ENCODE data around the gene ACSM3.
A peak's percentile ranks its signal among the peaks of the same experiment; 100 is the strongest.
"Not testable (repeated sequence)": the region's sequence is repeated elsewhere in the genome, so short reads cannot be mapped to it uniquely, and the experiment has no call there.

ACSM3 gene

DNA sequence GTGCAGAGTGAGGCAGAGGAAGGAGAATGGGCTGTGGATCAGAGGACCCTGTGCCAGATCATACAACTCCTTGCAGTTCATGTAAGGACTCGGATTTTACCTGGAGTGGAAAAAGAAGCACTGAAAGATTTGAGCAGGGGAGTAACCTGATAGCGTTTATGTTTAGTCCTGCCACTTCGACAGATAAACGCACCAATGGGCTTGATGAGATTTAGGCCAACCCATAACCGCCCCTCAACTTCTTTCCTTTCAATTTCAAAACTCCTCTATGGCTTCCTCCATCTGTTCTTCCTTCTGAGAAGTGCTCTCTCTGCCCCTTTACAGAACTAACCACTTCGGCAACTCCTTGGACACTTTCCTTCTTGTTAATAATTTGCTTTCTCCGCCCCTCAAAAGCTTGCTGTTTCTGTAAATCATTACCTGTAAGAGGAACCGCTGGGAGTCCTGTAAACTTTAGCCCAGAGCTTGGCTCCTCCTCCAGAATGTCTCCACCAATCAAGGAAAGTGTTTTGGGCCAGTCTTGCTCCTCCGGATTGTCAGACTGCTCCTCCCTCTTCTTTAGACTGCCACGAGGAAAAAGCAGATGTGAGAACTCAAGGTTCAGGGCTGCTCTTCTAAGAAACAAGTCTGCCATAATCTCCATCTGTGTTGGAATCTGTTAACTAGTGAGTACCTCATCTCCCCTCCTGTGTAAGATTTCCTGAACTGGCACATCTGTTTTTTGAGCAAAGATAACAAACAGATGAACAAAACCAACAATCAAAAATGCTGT is at the start of gene ACSM3:
ACSM3 (plus strand) TSS at position 554 of the 772 bp plus-strand sequence. CDS start 6,021 bp downstream, outside the sequence.
- DNase-seq (ENCODE audit: low spot score), result no peak
- H3K27me3 ChIP-seq (ENCODE audit: insufficient read depth, poor library complexity, severe bottlenecking), result no peaks in the 10 kb centered on the region
- no peaks in the 10 kb centered on the region for H3K36me3 ChIP-seq (ENCODE audit: low read depth)
- H3K27ac ChIP-seq (ENCODE audit: poor library complexity, severe bottlenecking), result no peak within 1 kb of the TSS
- H3K4me3 ChIP-seq (ENCODE audit: severe bottlenecking), result peak within 1 kb of the TSS; percentile 22
- no peaks in the 10 kb centered on the region for H3K9me3 ChIP-seq (ENCODE audit: severe bottlenecking)
- no peaks in the 10 kb centered on the region for H3K4me1 ChIP-seq (ENCODE audit: insufficient read depth, poor library complexity, severe bottlenecking)
- peak; percentile 98 for ATAC-seq (ENCODE audit: low read depth)
- no peak for TF ChIP-seq CTCF (IDR thresholded peaks at IDR 0.05; ENCODE audit: poor library complexity, severe bottlenecking)

DNA sequence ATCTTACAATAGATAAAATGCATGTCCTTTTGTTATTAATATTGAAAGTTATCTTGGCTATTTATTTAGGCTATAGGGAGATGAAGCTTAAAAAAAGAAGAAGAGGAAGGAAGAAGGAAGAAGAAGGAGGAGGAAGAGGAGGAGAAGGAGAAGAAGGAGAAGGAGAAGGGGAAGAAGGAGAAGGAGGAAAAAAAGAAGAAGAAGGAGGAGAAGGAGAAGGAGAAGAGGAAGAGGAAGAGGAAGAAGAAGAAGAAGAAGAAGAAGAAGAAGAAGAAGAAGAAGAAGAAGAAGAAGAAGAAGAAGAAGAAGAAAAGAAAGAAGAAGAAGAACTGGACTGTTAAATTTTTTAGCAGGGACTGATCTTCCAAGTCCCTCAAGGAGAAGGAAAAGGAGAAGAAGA is 46.1 kb upstream of the ACSM3 start:
- not testable (repeated sequence) for H3K4me1 ChIP-seq (ENCODE audit: insufficient read depth, poor library complexity, severe bottlenecking); H3K36me3 ChIP-seq (ENCODE audit: low read depth); H3K4me3 ChIP-seq (ENCODE audit: severe bottlenecking); H3K27me3 ChIP-seq (ENCODE audit: insufficient read depth, poor library complexity, severe bottlenecking); H3K9me3 ChIP-seq (ENCODE audit: severe bottlenecking); DNase-seq (ENCODE audit: low spot score); H3K27ac ChIP-seq (ENCODE audit: poor library complexity, severe bottlenecking); ATAC-seq (ENCODE audit: low read depth)

DNA sequence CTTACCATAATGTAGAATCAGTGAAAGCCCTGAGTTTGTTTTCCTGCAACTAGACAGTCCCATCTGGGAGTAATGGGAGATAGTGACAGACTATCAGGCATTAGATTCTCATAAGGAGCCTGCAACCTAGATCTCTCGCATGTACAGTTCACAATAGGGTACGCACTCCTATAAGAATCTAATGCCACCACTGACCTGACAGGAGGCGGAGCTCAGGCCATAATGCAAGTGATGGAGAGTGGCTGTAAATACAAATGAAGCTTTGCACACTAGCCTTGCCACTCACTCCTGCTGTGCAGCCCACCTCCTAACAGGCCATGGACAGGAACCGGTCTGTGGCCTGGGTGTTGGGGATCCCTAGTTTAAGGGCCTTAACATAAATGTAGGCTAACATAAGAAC is 43.6 kb upstream of the ACSM3 start:
- H3K36me3 ChIP-seq (ENCODE audit: low read depth), result no peaks in the 10 kb centered on the region

GRCh38 chr16:20726661-20727060 is 37.2 kb upstream of the ACSM3 start:
- no peak for TF ChIP-seq CTCF (IDR thresholded peaks at IDR 0.05; ENCODE audit: poor library complexity, severe bottlenecking)
- no peak overlapping the region for H3K27ac ChIP-seq (ENCODE audit: poor library complexity, severe bottlenecking)
- H3K4me1 ChIP-seq (ENCODE audit: insufficient read depth, poor library complexity, severe bottlenecking), result no peaks in the 10 kb centered on the region
- H3K27me3 ChIP-seq (ENCODE audit: insufficient read depth, poor library complexity, severe bottlenecking), result no peaks in the 10 kb centered on the region
- H3K36me3 ChIP-seq (ENCODE audit: low read depth), result no peaks in the 10 kb centered on the region
- no peak overlapping the region for H3K4me3 ChIP-seq (ENCODE audit: severe bottlenecking)
- ATAC-seq (ENCODE audit: low read depth) (no peak), DNase-seq (ENCODE audit: low spot score) (no peak)
- no peaks in the 10 kb centered on the region for H3K9me3 ChIP-seq (ENCODE audit: severe bottlenecking)

More for the DNA sequence above, 43.6 kb upstream of the ACSM3 start:
- Histone ChIP-seq H3K4me3 (ENCODE audit: severe bottlenecking) (no peak overlapping the region), H3K4me1 (ENCODE audit: insufficient read depth, poor library complexity, severe bottlenecking) (no peaks in the 10 kb centered on the region), H3K9me3 (ENCODE audit: severe bottlenecking) (no peaks in the 10 kb centered on the region), H3K27ac (ENCODE audit: poor library complexity, severe bottlenecking) (no peak overlapping the region), H3K27me3 (ENCODE audit: insufficient read depth, poor library complexity, severe bottlenecking) (no peaks in the 10 kb centered on the region)
- no peak for TF ChIP-seq CTCF (IDR thresholded peaks at IDR 0.05; ENCODE audit: poor library complexity, severe bottlenecking)
- ATAC-seq (ENCODE audit: low read depth) (no peak), DNase-seq (ENCODE audit: low spot score) (no peak)

DNA sequence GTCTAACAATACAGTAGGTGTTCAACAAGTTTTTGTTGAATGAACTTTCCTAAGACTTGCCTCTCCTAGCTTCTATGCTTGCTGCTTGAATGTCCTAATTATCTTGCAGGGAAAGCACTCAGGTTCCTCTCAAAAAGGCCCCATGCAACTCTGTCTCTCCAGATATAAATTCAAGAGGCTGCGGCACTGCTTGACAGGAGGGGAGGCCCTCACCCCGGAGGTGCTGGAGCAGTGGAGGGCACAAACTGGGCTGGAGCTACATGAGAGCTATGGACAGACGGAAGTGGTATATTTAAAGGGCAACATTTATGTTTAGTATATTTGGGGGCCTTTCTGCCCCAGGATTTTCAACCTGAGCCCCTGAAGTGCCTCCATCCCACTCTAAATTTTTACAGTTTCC is 36.6 kb upstream of the ACSM3 start:
- no peak for TF ChIP-seq CTCF (IDR thresholded peaks at IDR 0.05; ENCODE audit: poor library complexity, severe bottlenecking)
- Histone ChIP-seq H3K4me1 (ENCODE audit: insufficient read depth, poor library complexity, severe bottlenecking) (no peaks in the 10 kb centered on the region), H3K27ac (ENCODE audit: poor library complexity, severe bottlenecking) (no peak overlapping the region), H3K27me3 (ENCODE audit: insufficient read depth, poor library complexity, severe bottlenecking) (no peaks in the 10 kb centered on the region), H3K9me3 (ENCODE audit: severe bottlenecking) (no peaks in the 10 kb centered on the region), H3K36me3 (ENCODE audit: low read depth) (no peaks in the 10 kb centered on the region), H3K4me3 (ENCODE audit: severe bottlenecking) (no peak overlapping the region)
- DNase-seq (ENCODE audit: low spot score), result no peak
- ATAC-seq (ENCODE audit: low read depth), result no peak
